GM19438 (cell line): Measurements from ENCODE around the gene BCL2L12.
"Not testable (repeated sequence)": the region's sequence is repeated elsewhere in the genome, so short reads cannot be mapped to it uniquely, and the experiment has no call there.

ENCODE experiments used
- ATAC-seq: cut with Tn5 transposase; IDR thresholded peaks from one replicate; pipeline ENCODE4 v1.9.1; 2021; ENCODE audit warnings: low read depth; ENCODE audit not compliant: unreplicated experiment

Gene BCL2L12

DNA sequence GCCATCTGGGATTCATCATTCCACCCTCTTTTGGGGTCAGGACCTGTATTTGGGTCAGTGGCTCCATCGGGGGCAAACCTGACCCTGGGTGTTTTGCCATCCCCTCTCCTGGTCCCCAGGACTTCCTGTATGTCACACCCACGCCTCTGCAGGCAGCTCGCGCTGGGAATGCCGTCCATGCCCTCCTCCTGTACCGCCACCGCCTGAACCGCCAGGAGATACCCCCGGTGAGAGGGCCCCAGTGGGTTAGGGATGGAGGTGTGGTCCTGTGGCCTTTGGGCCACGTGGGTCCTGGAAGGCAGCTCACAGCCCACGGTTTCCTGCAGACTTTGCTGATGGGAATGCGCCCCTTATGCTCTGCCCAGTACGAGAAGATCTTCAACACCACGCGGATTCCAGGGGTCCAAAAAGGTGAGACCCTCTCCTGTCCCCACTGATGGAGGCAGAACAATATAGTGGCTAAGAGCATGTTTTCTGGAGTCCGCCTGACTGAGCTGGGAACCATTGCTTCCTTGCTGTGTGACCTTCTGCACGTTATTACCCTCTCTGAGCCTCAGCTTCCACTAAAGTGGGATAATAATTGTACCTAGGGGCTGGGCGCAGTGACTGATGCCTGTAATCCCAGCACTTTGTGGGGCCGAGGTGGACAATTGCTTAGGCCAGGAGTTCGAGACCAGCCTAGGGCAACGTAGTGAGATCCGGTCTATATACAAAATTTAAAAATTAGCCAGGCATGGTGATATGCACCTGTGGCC lies 39.3 kb downstream of the BCL2L12 start:
- no peak for ATAC-seq

DNA sequence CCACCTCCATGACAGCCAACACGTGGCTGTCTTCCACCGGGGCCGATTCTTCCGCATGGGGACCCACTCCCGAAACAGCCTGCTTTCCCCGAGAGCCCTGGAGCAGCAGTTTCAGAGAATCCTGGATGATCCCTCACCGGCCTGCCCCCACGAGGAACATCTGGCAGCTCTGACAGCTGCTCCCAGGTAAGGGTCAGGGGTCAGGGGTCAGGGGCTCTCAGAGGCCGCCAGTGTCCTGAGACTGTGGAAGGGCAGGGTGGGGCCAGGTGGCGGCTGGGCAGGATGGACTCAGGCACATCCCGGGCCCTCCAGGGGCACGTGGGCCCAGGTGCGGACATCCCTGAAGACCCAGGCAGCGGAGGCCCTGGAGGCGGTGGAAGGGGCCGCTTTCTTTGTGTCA lies 40.2 kb downstream of the BCL2L12 start:
- ATAC-seq: no peak

DNA sequence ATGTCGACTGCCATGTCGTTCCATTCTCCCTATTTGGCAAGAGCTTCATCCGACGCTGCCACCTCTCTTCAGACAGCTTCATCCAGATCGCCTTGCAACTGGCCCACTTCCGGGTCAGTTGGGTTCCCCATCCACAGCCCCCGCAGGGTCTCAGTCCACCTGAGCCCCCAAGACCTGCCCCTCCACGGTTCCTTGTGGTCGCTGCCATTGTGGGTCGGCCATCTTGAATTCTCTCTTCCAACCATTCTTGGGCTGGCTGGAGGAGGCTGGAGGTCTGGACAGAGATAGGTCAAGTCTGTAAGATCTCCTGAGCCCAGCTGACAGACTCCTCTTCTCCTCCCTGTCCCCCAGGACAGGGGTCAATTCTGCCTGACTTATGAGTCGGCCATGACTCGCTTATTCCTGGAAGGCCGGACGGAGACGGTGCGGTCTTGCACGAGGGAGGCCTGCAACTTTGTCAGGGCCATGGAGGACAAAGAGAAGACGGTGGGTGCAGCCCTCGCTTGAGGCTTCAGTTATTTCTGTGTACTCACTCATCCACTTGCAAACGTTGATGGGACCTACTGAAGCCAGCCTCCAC lies 44.7 kb downstream of the BCL2L12 start:
- no peak for ATAC-seq

DNA sequence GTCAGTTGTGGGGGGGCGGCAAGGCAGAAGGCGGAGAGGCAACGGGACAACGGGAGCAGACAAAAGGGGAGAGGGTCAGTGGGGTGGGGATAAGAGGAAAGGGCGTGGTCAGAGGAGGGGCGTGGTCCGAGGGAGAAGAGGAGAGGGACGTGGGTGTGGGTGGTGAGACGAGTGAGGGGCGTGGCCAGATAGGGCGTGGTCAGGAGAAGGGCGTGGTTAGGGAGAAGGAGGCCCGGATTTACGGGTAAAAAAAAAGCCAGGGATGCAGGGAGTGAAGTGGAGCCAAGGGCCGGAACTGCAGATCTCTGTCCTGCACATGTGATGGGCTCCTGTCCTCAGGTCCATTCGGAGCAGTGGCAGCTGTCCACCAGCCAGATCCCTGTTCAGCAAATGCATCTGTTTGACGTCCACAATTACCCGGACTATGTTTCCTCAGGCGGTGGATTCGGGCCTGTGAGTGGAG lies 46.7 kb downstream of the BCL2L12 start:
- ATAC-seq: no peak

DNA sequence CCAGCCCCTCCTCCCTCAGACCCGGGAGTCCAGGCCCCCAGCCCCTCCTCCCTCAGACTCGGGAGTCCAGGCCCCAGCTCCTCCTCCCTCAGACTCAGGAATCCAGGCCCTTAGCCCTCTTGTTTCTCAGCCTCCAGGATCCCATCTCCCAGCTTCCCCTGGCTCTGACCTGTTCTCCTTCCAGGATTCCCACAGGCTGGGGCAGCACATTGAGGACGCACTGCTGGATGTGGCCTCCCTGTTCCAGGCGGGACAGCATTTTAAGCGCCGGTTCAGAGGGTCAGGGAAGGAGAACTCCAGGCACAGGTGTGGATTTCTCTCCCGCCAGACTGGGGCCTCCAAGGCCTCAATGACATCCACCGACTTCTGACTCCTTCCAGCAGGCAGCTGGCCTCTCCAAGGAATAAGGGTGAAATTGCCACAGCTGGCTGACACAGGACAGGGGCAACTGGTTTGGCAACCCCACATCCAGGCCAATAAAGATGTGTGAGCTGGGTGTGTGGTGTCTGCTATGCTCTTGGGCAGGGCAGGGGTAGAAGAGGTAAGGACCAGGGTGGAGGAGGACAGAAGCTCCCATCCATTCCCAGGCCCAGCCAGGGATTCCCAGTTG lies 47.6 kb downstream of the BCL2L12 start:
- ATAC-seq: no peak

DNA sequence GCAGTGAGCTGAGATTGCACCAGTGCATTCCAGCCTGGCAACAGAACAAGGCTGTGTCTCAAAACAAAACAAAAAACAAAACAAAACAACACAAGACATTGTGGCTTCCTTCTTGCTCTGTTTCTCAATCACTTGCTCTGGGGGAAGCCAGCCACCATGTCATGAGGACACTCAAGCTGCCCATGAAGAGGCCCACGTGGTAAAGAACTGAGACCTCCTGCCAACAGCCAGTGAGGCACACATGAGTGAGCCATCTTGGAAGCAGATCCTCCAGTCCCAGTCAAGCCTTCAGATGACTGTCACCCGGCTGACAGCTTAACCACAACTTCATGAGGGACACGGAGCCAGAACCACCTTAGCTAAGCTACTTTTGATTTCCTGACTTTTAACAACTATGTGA lies 50.4 kb downstream of the BCL2L12 start:
- ATAC-seq: no peak

DNA sequence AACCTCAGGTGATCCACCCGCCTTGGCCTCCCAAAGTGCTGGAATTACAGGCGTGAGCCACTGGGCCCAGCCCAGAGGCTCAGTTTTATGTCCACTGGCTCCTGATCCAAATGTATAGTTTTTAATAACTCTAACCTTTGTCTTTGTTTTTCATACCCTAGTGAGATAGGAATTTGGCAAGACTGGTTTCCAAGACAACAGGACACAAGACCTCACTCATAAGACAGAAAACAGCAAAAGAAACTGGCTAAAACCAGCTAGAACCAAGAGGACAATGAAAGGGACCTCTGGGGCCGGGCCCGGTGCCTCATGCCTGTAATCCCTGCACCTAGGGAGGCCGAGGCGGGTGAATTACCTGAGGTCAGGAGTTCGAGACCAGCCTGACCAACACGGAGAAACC lies 52.8 kb downstream of the BCL2L12 start:
- ATAC-seq: no peak

DNA sequence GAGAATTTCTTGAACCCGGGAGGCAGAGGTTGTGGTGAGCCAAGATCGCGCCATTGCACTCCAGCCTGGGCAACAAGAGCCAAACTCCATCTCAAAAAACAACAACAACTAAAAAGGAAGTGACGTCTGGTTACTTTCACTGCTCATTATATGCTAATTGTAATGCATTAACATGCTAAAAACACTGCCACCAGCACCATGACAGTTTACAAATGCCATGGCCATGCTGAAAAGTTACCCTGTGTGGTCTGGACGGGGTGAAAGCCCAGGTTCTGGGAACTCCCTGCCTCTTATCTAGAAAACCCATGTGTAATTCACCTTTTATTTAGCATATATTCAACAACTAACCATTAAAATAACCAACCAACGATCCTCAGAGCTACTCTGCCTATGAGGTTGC lies 53.3 kb downstream of the BCL2L12 start:
- ATAC-seq: no peak

DNA sequence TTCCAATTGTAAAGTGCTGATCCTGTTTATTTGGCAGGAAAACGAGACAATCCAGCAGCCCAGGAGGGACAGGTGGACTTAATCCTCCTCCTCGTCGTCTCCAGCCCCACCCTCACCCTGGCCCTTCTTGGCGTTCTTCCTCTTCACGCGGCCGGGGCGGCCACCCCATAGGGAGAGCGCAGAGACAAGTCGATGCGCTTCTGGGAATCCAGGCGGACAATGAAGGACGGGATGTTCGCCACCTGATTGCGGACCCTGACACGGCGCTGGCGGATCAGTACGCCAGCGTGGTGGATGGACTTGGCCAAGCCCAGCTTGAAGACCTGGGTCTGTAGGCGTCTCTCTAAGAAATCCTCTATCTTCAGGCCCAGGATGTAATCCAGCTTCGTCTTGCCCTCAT lies 53.7 kb downstream of the BCL2L12 start:
- not testable (repeated sequence) for ATAC-seq
